ENCODE data around the gene DUSP19.

GRCh38 chr2:183112577-183112976 is 34.0 kb downstream of the DUSP19 start:
- TF ChIP-seq RAD21 (IDR thresholded peaks at IDR 0.05) (no peak), TAF1 (conservative IDR thresholded peaks at IDR 0.05) (no peak), YY1 (IDR thresholded peaks at IDR 0.05) (no peak), JUND (IDR thresholded peaks at IDR 0.05) (no peak), REST (IDR thresholded peaks at IDR 0.05) (no peak), HNF4G (IDR thresholded peaks at IDR 0.05) (no peak), SP1 (IDR thresholded peaks at IDR 0.05) (no peak), FOXA2 (IDR thresholded peaks at IDR 0.05) (no peak)
- TF ChIP-seq, protein P1, sequence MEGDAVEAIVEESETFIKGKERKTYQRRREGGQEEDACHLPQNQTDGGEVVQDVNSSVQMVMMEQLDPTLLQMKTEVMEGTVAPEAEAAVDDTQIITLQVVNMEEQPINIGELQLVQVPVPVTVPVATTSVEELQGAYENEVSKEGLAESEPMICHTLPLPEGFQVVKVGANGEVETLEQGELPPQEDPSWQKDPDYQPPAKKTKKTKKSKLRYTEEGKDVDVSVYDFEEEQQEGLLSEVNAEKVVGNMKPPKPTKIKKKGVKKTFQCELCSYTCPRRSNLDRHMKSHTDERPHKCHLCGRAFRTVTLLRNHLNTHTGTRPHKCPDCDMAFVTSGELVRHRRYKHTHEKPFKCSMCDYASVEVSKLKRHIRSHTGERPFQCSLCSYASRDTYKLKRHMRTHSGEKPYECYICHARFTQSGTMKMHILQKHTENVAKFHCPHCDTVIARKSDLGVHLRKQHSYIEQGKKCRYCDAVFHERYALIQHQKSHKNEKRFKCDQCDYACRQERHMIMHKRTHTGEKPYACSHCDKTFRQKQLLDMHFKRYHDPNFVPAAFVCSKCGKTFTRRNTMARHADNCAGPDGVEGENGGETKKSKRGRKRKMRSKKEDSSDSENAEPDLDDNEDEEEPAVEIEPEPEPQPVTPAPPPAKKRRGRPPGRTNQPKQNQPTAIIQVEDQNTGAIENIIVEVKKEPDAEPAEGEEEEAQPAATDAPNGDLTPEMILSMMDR (IDR thresholded peaks at IDR 0.05; ENCODE audit: low read depth, low read length, missing input control) = no peak
- TF ChIP-seq, protein P2, sequence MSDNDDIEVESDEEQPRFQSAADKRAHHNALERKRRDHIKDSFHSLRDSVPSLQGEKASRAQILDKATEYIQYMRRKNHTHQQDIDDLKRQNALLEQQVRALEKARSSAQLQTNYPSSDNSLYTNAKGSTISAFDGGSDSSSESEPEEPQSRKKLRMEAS (IDR thresholded peaks at IDR 0.05) = no peak
- TF ChIP-seq, protein P3, sequence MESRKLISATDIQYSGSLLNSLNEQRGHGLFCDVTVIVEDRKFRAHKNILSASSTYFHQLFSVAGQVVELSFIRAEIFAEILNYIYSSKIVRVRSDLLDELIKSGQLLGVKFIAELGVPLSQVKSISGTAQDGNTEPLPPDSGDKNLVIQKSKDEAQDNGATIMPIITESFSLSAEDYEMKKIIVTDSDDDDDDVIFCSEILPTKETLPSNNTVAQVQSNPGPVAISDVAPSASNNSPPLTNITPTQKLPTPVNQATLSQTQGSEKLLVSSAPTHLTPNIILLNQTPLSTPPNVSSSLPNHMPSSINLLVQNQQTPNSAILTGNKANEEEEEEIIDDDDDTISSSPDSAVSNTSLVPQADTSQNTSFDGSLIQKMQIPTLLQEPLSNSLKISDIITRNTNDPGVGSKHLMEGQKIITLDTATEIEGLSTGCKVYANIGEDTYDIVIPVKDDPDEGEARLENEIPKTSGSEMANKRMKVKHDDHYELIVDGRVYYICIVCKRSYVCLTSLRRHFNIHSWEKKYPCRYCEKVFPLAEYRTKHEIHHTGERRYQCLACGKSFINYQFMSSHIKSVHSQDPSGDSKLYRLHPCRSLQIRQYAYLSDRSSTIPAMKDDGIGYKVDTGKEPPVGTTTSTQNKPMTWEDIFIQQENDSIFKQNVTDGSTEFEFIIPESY (IDR thresholded peaks at IDR 0.05) = no peak

Data from liver (tissue), 3 donors.